ENCODE results near the gene BBOX1.

BBOX1 gene

DNA sequence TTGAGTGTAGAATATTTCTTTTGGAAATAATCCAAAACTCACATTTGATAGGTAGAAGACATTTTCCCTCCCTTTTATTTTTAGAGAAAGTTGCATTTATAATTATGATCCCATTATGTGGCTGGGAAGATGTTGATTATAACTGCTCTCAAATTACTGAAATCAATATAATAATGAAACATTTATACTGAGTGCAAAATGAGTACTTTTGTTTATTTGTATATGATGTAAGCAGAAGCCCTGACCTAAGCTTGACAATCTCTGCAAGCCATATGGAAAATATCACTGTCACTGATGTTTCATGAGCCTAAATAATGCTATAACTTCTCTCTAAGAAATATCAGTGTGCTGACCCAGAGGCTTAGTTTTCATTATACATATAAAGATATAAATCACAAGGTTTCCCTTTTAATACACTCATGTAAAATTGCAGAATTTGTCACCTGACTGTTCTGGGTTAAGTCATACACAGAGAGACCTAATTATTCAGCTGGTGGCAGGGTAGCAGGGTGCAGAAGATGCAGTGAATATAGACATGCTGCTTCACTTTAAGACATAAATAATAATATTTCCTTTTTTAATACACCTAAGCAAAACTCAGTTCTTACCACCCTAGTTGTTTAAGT is 99.2 kb downstream of the BBOX1 start:
- no peak for DNase-seq (ENCODE audit: low spot score in 2 of 2)
- in situ Hi-C loops (cut with MboI; ENCODE audit: low sequenced_read_pairs) = no loop called here
- Histone ChIP-seq H3K4me3 (no peak overlapping the region), H3K4me1 (no peaks in the 10 kb centered on the region), H3K36me3 (replicated peaks) (no peaks in the 10 kb centered on the region), H3K27me3 (ENCODE audit: low read depth) (no peaks in the 10 kb centered on the region), H3K9me3 (no peaks in the 10 kb centered on the region)

DNA sequence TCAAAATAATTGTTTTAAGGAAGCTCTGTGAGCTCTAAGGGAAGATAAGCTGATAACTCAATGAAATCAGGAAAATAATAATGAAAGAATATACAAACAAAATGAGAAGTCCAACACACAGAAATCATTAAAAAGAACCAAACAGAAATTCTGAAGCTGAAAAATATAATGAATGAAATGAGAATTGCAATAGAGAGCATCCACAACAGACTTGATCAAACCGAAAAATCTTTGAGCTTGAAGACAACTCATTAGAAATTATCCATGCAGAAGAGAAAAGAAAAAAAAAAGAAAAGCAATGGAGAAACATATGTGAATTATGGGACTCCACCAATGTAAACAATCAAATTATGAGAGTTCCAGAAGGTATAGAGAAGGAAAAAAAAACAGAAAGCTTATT is 101.0 kb downstream of the BBOX1 start:
- DNase-seq (ENCODE audit: low spot score in 2 of 2) = no peak
- no peak overlapping the region for H3K4me3 ChIP-seq
- no peaks in the 10 kb centered on the region for H3K27me3 ChIP-seq (ENCODE audit: low read depth)
- H3K36me3 ChIP-seq (replicated peaks) = no peaks in the 10 kb centered on the region
- no peaks in the 10 kb centered on the region for H3K4me1 ChIP-seq
- no peaks in the 10 kb centered on the region for H3K9me3 ChIP-seq
- in situ Hi-C loops (cut with MboI; ENCODE audit: low sequenced_read_pairs) = no loop called here

DNA sequence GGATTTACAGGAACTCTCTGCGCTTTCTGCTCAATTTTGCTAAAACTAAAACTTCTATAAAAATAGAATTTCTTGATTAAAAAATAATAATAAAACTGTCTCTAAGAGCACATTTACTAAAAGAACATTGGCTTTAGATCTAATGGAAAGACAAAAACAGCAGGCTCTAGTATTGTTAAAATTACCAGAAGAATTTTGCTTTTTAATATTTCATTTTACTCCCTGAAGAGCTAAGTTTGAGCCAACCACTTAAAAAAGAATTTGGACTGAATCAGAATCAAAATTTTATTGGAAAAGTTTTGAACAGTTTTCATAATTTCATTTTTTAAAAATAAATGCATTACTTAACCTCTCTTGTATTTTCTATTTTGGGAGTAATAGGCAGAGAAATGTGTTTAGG is 107.3 kb downstream of the BBOX1 start:
- no peaks in the 10 kb centered on the region for H3K9me3 ChIP-seq
- H3K4me3 ChIP-seq = no peak overlapping the region
- in situ Hi-C loops (cut with MboI; ENCODE audit: low sequenced_read_pairs) = no loop called here
- 0 out of 2 replicates have a peak, but pooled peaks cover 3% of the 10 kb centered on the region for H3K27me3 ChIP-seq (ENCODE audit: low read depth)
- DNase-seq (ENCODE audit: low spot score in 2 of 2) = no peak
- no peaks in the 10 kb centered on the region for H3K4me1 ChIP-seq
- H3K36me3 ChIP-seq (replicated peaks) = no peaks in the 10 kb centered on the region

DNA sequence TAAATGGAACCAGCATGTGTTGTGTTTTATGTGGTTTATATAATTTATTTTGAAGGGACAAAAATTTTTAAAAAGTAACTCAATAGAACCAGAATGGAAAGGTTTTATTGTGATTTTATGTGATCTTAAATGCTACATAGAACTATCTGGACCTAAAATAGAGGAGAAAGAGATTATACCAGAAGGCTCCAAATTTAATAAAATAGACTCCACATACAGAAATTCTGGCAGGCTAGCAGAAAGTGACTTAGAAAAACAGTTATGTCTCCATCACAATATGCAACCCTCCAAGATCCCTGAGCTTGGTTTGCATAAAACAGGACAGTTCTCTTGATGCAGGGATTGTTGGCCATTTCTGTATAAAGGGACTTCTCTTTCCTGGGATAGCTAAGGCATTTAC is 107.9 kb downstream of the BBOX1 start:
- in situ Hi-C loops (cut with MboI; ENCODE audit: low sequenced_read_pairs) = no loop called here
- Histone ChIP-seq H3K27me3 (ENCODE audit: low read depth) (0 out of 2 replicates have a peak, but pooled peaks cover 3% of the 10 kb centered on the region), H3K9me3 (no peaks in the 10 kb centered on the region), H3K4me1 (no peaks in the 10 kb centered on the region), H3K4me3 (no peak overlapping the region), H3K36me3 (replicated peaks) (no peaks in the 10 kb centered on the region)
- DNase-seq (ENCODE audit: low spot score in 2 of 2) = no peak

DNA sequence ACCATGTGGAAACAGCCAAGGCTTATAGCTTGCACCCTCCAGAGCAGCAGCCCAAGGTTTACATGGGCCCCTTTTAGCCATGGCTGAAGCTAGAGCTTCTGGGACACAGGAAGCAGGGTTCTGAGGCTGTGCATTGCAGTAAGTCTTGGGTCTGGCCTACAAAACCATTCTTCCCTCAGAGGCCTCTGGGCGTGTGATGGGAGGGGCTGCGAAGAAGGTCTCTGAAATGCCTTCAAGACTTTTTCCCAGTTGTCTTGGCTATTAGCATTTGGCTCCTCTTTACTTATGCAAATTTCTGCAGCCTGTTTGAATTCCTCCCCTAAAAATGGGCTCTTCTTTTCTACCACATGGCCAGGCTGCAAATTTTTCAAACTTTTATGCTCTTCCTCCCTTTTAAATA is 109.5 kb downstream of the BBOX1 start:
- in situ Hi-C loops (cut with MboI; ENCODE audit: low sequenced_read_pairs) = loop anchor here (25.0 kb wide), 2 partner anchors 388 to 863 kb away; no protein-coding TSS in a partner anchor
- Histone ChIP-seq H3K27me3 (ENCODE audit: low read depth) (0 out of 2 replicates have a peak, but pooled peaks cover 3% of the 10 kb centered on the region), H3K4me3 (no peak overlapping the region)

DNA sequence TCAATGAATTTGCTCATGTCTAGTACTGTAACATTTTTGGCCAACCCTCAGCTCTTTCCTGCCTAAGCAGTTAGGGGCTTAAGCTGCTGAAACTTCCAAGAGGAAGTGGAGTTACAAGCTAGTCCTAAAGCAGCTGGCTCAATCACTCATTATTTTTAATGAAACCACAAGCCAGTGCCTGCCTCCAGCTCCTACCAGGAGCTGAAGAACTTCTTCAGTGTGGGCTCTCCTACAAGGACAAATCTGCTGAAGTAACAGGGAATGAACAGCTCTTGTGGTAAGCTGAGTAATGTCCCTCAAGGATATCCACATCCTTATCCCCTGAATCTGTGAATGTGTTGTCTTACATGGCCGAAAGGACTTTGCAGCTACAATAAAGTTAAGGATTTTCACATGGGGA is 112.5 kb downstream of the BBOX1 start:
- DNase-seq (ENCODE audit: low spot score in 2 of 2) = no peak
- Histone ChIP-seq H3K4me1 (no peaks in the 10 kb centered on the region), H3K27me3 (ENCODE audit: low read depth) (no peaks in the 10 kb centered on the region), H3K4me3 (no peak overlapping the region), H3K9me3 (no peaks in the 10 kb centered on the region), H3K36me3 (replicated peaks) (no peaks in the 10 kb centered on the region)
- in situ Hi-C loops (cut with MboI; ENCODE audit: low sequenced_read_pairs) = loop anchor here (25.0 kb wide), 2 partner anchors 391 to 866 kb away; no protein-coding TSS in a partner anchor

More for the DNA sequence above, 109.5 kb downstream of the BBOX1 start:
- no peak for DNase-seq (ENCODE audit: low spot score in 2 of 2)
- Histone ChIP-seq H3K36me3 (replicated peaks) (no peaks in the 10 kb centered on the region), H3K4me1 (no peaks in the 10 kb centered on the region), H3K9me3 (no peaks in the 10 kb centered on the region)

DNA sequence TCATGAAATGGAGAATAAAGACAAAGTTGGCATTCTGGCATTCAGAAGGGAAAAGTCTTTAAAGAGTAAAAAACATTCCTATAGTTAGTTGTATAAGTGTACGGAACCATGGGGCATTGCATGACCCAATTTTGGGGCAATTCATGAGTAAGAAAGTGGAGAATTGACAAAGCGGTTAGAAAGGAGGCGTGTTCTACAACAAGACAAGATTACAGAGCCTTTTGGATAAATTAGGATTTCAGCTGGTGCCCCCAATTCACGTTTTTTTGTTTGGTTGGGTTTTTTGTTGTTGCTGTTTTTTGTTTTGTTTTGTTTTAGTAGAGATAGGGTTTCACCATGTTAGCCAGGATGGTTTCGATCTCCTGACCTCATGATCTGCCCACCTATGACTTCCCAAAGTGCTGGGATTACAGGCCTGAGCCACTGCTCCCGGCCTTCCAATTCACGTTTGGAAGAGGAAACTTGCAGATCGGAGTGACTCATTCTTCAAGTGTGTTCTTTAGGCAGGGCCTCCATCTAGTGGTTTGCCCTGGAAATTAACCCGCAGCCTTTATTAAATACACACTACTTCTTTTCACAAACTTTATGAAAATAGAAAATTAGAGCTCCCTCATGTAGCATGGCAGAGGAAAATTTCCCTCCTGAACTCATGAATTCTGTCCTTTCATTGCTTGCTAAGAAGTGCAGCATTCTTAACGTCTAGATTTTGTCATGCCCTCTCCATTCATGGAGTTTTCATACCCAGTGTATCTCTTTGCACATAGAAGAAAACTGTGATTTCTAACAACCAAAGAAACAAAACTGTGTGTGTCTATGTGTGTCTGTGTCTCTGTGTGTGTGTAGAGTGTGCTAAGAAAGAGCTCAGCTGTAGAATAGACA is 118.1 kb downstream of the BBOX1 start:
- peaks cover 4% of the 10 kb centered on the region; the same call in 1 of the 2 replicates for H3K27me3 ChIP-seq (ENCODE audit: low read depth)
- H3K4me1 ChIP-seq = no peaks in the 10 kb centered on the region
- no peaks in the 10 kb centered on the region for H3K36me3 ChIP-seq (replicated peaks)
- H3K9me3 ChIP-seq = no peaks in the 10 kb centered on the region
- in situ Hi-C loops (cut with MboI; ENCODE audit: low sequenced_read_pairs) = loop anchor here (25.0 kb wide), 2 partner anchors 396 to 871 kb away; no protein-coding TSS in a partner anchor
- no peak overlapping the region for H3K4me3 ChIP-seq
- peak; percentile 40 to 67 for DNase-seq (ENCODE audit: low spot score in 2 of 2)

DNA sequence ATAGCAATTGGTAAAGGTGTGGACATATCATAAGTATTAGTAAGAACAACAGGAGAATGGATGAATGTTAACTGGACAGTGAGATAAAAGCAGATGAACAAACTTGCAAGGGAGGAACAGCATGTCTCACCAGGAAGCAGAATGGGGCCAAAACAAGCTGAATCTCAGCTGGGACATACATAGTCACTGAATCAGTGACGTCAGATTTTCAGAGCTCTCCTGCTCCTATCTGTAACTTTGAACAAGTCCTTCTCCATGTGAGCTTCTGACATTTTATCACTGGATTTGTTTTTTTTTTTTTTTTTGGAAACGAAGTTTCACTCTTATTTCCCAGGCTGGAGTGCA is 118.7 kb downstream of the BBOX1 start:
- Histone ChIP-seq H3K36me3 (replicated peaks) (no peaks in the 10 kb centered on the region), H3K4me3 (no peak overlapping the region), H3K9me3 (no peaks in the 10 kb centered on the region), H3K27me3 (ENCODE audit: low read depth) (peaks cover 4% of the 10 kb centered on the region; the same call in 1 of the 2 replicates), H3K4me1 (no peaks in the 10 kb centered on the region)
- in situ Hi-C loops (cut with MboI; ENCODE audit: low sequenced_read_pairs) = loop anchor here (25.0 kb wide), 2 partner anchors 397 to 872 kb away; no protein-coding TSS in a partner anchor
- no peak for DNase-seq (ENCODE audit: low spot score in 2 of 2)

DNA sequence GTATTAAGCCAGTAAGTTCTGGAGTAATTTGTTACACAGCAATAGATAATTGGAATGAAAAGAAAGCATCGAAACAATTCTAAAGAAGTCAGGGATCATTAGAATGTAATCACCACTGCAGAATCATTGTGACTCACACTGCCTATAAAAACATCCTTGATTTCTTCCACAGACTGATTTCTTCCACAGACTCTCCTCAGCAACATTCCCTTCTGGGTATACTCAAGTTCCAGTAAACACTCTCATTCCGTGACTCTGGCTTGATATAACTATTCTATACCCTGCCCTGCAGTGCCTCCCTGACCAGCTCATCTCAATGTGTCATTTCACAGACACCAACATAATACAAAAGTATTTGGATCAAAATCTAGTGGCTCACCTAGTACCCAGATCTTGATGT is 120.5 kb downstream of the BBOX1 start:
- Histone ChIP-seq H3K9me3 (no peaks in the 10 kb centered on the region), H3K27me3 (ENCODE audit: low read depth) (peaks cover 4% of the 10 kb centered on the region; the same call in 1 of the 2 replicates), H3K4me3 (no peak overlapping the region), H3K36me3 (replicated peaks) (no peaks in the 10 kb centered on the region), H3K4me1 (no peaks in the 10 kb centered on the region)
- in situ Hi-C loops (cut with MboI; ENCODE audit: low sequenced_read_pairs) = loop anchor here (25.0 kb wide), 2 partner anchors 399 to 874 kb away; no protein-coding TSS in a partner anchor
- no peak for DNase-seq (ENCODE audit: low spot score in 2 of 2)

DNA sequence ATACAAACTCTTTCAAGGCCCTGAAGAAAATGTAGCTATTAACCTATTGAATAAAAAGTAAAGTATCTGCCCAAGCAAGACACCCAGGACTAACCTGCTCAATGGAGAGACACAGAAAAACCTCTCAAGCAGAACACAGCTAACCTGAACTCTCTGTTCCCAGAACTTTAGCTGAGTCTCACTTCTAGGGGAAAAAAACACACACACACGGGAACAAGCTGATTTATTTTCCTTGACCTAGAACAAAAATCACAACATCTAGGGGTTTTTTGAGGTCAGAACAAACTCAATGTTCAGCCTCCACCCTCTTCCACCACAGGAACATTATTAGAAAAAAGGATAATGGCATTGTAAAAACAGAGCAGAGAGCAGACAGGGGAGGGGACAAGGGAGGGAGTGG is 121.6 kb downstream of the BBOX1 start:
- H3K27me3 ChIP-seq (ENCODE audit: low read depth) = peaks cover 8% of the 10 kb centered on the region
- H3K9me3 ChIP-seq = no peaks in the 10 kb centered on the region
- no peak for DNase-seq (ENCODE audit: low spot score in 2 of 2)
- no peak overlapping the region for H3K4me3 ChIP-seq
- in situ Hi-C loops (cut with MboI; ENCODE audit: low sequenced_read_pairs) = loop anchor here (25.0 kb wide), 2 partner anchors 400 to 875 kb away; no protein-coding TSS in a partner anchor
- H3K4me1 ChIP-seq = no peaks in the 10 kb centered on the region
- H3K36me3 ChIP-seq (replicated peaks) = no peaks in the 10 kb centered on the region

DNA sequence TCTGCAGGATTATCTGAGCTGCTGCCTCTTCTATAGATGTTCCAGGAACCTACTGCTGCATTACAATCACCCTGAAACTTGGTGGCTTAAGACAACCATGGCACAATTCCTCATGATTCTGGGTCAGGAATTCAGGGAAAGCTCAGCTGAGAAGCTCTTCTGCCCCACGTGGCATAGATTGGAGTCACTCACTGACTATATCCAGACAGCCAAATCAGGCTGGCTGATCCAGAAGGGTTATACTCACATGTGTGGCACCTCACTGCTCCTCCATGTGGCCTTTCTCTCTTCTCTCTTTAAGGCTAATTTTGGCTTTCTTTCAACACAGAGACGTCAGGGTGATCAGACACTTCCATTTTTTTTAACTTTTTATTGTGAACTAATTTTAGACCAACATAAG is 125.5 kb downstream of the BBOX1 start:
- DNase-seq (ENCODE audit: low spot score in 2 of 2) = no peak
- Histone ChIP-seq H3K4me1 (no peaks in the 10 kb centered on the region), H3K36me3 (replicated peaks) (no peaks in the 10 kb centered on the region), H3K27me3 (ENCODE audit: low read depth) (peaks cover 6% of the 10 kb centered on the region), H3K9me3 (no peaks in the 10 kb centered on the region), H3K4me3 (no peak overlapping the region)
- in situ Hi-C loops (cut with MboI; ENCODE audit: low sequenced_read_pairs) = loop anchor here (25.0 kb wide), 2 partner anchors 404 to 879 kb away; no protein-coding TSS in a partner anchor

DNA sequence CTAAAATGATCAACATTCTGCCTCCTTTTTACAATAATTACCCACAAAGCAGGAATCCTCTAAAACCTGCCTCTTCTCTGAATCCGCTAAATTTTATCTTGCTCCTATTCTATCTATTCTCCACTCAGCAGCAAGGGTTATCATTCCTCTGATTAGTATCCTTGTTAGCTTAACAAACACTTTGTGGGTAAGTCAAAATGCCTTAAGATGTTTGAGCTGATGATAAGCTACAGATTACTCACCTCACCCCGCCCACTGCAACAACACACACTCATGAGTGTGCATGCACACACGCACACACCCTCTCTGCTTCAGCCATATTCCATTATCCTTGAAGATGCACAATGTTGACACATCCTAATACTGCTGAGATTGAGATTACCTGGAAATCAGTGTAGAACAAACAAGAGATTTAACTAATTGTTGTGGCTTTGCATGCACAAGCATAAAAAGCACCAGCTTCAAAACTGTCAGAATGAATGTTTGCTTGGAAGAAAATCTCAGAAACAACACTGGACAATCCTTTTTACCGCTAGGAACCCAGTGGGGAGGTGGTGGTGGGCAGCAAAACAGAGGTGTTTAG is 130.9 kb downstream of the BBOX1 start:
- in situ Hi-C loops (cut with MboI; ENCODE audit: low sequenced_read_pairs) = loop anchor here (25.0 kb wide), 2 partner anchors 409 to 884 kb away; no protein-coding TSS in a partner anchor
- Histone ChIP-seq H3K27me3 (ENCODE audit: low read depth) (peaks cover 14% of the 10 kb centered on the region), H3K4me1 (no peaks in the 10 kb centered on the region), H3K36me3 (replicated peaks) (no peaks in the 10 kb centered on the region), H3K4me3 (no peak overlapping the region), H3K9me3 (no peaks in the 10 kb centered on the region)
- DNase-seq (ENCODE audit: low spot score in 2 of 2) = no peak

DNA sequence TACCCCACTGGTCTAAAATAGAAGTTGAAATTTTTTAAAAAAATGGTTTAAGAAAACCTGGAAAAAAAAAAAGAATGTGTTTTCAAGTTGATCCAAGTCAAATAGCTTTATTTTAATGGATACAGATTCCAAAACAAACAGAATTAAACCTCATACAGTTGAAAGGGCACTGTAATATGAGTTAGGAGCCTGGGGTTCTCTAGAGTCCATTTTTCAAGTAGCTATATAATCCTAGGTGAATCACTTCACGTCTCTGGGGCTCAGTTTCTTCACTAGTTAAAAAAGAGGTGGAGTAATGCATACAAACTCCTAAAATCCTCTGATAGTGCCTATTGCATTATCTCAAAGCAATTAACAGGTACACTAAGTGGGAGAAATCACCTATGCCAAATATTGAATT is 132.9 kb downstream of the BBOX1 start:
- no peak overlapping the region for H3K4me3 ChIP-seq
- peaks cover 10% of the 10 kb centered on the region for H3K27me3 ChIP-seq (ENCODE audit: low read depth)
- in situ Hi-C loops (cut with MboI; ENCODE audit: low sequenced_read_pairs) = loop anchor here (25.0 kb wide), 2 partner anchors 411 to 886 kb away; no protein-coding TSS in a partner anchor
- H3K4me1 ChIP-seq = no peaks in the 10 kb centered on the region
- H3K36me3 ChIP-seq (replicated peaks) = no peaks in the 10 kb centered on the region
- H3K9me3 ChIP-seq = no peaks in the 10 kb centered on the region
- no peak for DNase-seq (ENCODE audit: low spot score in 2 of 2)
